ENCODE measurements around the gene SEC11A.

The SEC11A gene

DNA sequence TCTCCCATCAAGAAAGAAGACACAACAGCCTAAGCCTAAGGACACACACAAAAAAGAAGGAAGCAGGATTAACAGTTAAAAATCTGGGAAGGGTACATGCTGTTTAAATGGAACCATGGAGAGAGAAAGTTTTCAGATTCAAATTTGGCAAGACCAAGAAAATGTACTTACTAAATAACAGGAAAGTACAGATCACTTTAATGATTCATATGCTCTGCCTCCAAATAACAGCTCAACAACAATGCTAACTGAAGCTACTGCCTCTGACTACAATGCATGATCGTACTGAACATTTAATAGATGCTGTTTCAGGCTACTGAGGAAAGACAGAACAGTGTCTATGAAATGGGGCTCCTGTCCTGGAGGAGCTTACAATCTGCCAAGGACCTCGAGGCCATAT is 49.6 kb downstream of the SEC11A start:
- no peaks in the 10 kb centered on the region for H3K27me3 ChIP-seq (ENCODE audit: insufficient read depth, low read length, poor library complexity)
- peaks cover 48% of the 10 kb centered on the region for H3K36me3 ChIP-seq (ENCODE audit: insufficient read depth, low read length)
- H3K79me2 ChIP-seq (ENCODE audit: insufficient read depth, low read length): no peaks in the 10 kb centered on the region
- ATAC-seq (ENCODE audit: insufficient read depth, low read depth): no peak
- H3K4me2 ChIP-seq (ENCODE audit: insufficient read depth, low read length): no peak overlapping the region
- no peak overlapping the region for H3K27ac ChIP-seq (ENCODE audit: low read length)
- TF ChIP-seq CTCF (IDR thresholded peaks at IDR 0.05; ENCODE audit: borderline replicate concordance, extremely low read depth, low read length, poor library complexity, severe bottlenecking): no peak
- no peak for TF ChIP-seq EZH2 (IDR thresholded peaks at IDR 0.05; ENCODE audit: borderline replicate concordance, low read depth, low read length, severe bottlenecking)
- no peaks in the 10 kb centered on the region for H4K20me1 ChIP-seq (ENCODE audit: insufficient read depth, low read length)
- no peaks in the 10 kb centered on the region for H3K4me1 ChIP-seq (ENCODE audit: insufficient read depth, low read length)
- H3K9ac ChIP-seq (ENCODE audit: low read depth, low read length): no peak overlapping the region
- no peaks in the 10 kb centered on the region for H3K9me3 ChIP-seq (ENCODE audit: insufficient read depth, low read length, severe bottlenecking)
- no peak overlapping the region for H2AFZ ChIP-seq (ENCODE audit: low read depth, low read length)
- H3K4me3 ChIP-seq (ENCODE audit: low read depth in 1 of 2, low read length in 2 of 2): no peak overlapping the region
- DNase-seq: no peak

DNA sequence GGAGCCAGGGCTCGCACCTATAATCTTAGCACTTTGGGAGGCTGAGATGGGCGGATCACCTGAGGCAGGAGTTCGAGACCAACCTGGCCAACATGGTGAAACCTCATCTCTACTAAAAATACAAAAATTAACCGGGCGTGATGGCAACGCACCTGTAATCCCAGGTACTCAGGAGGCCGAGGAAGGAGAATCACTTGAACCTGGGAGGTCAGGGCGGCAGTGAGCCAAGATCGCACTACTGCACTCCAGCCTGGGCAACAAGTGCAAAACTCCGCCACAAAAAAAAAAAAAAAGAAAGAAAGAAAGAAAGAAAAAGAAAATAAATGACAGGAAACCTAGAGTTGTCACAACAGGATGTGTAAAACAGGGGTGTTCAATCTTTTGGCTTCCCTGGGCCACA is 54.9 kb downstream of the SEC11A start:
- no peaks in the 10 kb centered on the region for H3K9me3 ChIP-seq (ENCODE audit: insufficient read depth, low read length, severe bottlenecking)
- no peak overlapping the region for H2AFZ ChIP-seq (ENCODE audit: low read depth, low read length)
- H3K27me3 ChIP-seq (ENCODE audit: insufficient read depth, low read length, poor library complexity): no peaks in the 10 kb centered on the region
- H4K20me1 ChIP-seq (ENCODE audit: insufficient read depth, low read length): no peaks in the 10 kb centered on the region; the same call in 1 of the 2 replicates
- TF ChIP-seq CTCF (IDR thresholded peaks at IDR 0.05; ENCODE audit: borderline replicate concordance, extremely low read depth, low read length, poor library complexity, severe bottlenecking): no peak
- H3K9ac ChIP-seq (ENCODE audit: low read depth, low read length): no peak overlapping the region
- no peak overlapping the region for H3K27ac ChIP-seq (ENCODE audit: low read length)
- no peaks in the 10 kb centered on the region for H3K79me2 ChIP-seq (ENCODE audit: insufficient read depth, low read length)
- H3K4me3 ChIP-seq (ENCODE audit: low read depth in 1 of 2, low read length in 2 of 2): no peak overlapping the region
- no peak overlapping the region for H3K4me2 ChIP-seq (ENCODE audit: insufficient read depth, low read length)
- peaks cover 7% of the 10 kb centered on the region for H3K36me3 ChIP-seq (ENCODE audit: insufficient read depth, low read length)
- H3K4me1 ChIP-seq (ENCODE audit: insufficient read depth, low read length): peaks cover 26% of the 10 kb centered on the region
- ATAC-seq (ENCODE audit: insufficient read depth, low read depth): no peak
- DNase-seq: no peak

GRCh38 chr15:84659904-84660781 is 55.8 kb downstream of the SEC11A start:
- ATAC-seq (ENCODE audit: insufficient read depth, low read depth) (no peak), DNase-seq (no peak)
- H3K36me3 ChIP-seq (ENCODE audit: insufficient read depth, low read length): no peaks in the 10 kb centered on the region; the same call in 1 of the 2 replicates
- no peaks in the 10 kb centered on the region for H3K79me2 ChIP-seq (ENCODE audit: insufficient read depth, low read length)
- no peak overlapping the region for H3K27ac ChIP-seq (ENCODE audit: low read length)
- peaks cover 29% of the 10 kb centered on the region for H3K4me1 ChIP-seq (ENCODE audit: insufficient read depth, low read length)
- H2AFZ ChIP-seq (ENCODE audit: low read depth, low read length): no peak overlapping the region
- no peaks in the 10 kb centered on the region for H3K9me3 ChIP-seq (ENCODE audit: insufficient read depth, low read length, severe bottlenecking)
- no peak overlapping the region for H3K4me2 ChIP-seq (ENCODE audit: insufficient read depth, low read length)
- no peak overlapping the region for H3K4me3 ChIP-seq (ENCODE audit: low read depth in 1 of 2, low read length in 2 of 2)
- TF ChIP-seq CTCF (IDR thresholded peaks at IDR 0.05; ENCODE audit: borderline replicate concordance, extremely low read depth, low read length, poor library complexity, severe bottlenecking) (no peak), EZH2 (IDR thresholded peaks at IDR 0.05; ENCODE audit: borderline replicate concordance, low read depth, low read length, severe bottlenecking) (no peak)
- H4K20me1 ChIP-seq (ENCODE audit: insufficient read depth, low read length): no peaks in the 10 kb centered on the region; the same call in 1 of the 2 replicates
- no peak overlapping the region for H3K9ac ChIP-seq (ENCODE audit: low read depth, low read length)
- no peaks in the 10 kb centered on the region for H3K27me3 ChIP-seq (ENCODE audit: insufficient read depth, low read length, poor library complexity)
